GM23248 (cell line): ENCODE data around the gene FSTL4. TPM values are rescaled to one million over a fixed set of nuclear protein-coding genes. Genes with fewer than 3 reads are reported as not detected.

Source experiments
- DNase-seq: peaks from one replicate; pipeline ENCODE4 v3.0.0-alpha.2; 2015
- H2AFZ ChIP-seq: fragments of 200-600 bp; sonication (generic); 2 replicates; pipeline ENCODE4 v1.6.1; 2016; ENCODE audit warnings: antibody characterized with exemption
- H3F3A ChIP-seq: fragments of 200-600 bp; sonication (generic); 2 replicates; pipeline ENCODE4 v1.6.1; 2016; ENCODE audit warnings: mild to moderate bottlenecking, antibody characterized with exemption, mixed run types; ENCODE audit not compliant: insufficient read depth
- H3K27ac ChIP-seq: fragments of 200-600 bp; sonication (generic); 2 replicates; pipeline ENCODE4 v1.5.1; 2016; ENCODE audit warnings: mild to moderate bottlenecking
- H3K27me3 ChIP-seq: fragments of 200-600 bp; sonication (generic); replicated peaks from 2 replicates; pipeline ENCODE4 v1.6.1; 2016; ENCODE audit warnings: mild to moderate bottlenecking; ENCODE audit not compliant: insufficient read depth
- H3K36me3 ChIP-seq: fragments of 200-600 bp; sonication (generic); 2 replicates; pipeline ENCODE4 v1.6.1; 2016; ENCODE audit warnings: low read depth, mild to moderate bottlenecking
- H3K4me1 ChIP-seq: fragments of 200-600 bp; sonication (generic); 2 replicates; pipeline ENCODE4 v1.6.1; 2016; ENCODE audit warnings: mild to moderate bottlenecking; ENCODE audit not compliant: insufficient read depth
- H3K4me2 ChIP-seq: fragments of 200-600 bp; sonication (generic); one replicate; pipeline ENCODE4 v1.6.1; 2016; ENCODE audit warnings: mild to moderate bottlenecking; ENCODE audit not compliant: unreplicated experiment
- H3K4me3 ChIP-seq: fragments of 200-600 bp; sonication (generic); 2 replicates; pipeline ENCODE4 v1.5.1; 2016; ENCODE audit warnings: mild to moderate bottlenecking
- H3K79me2 ChIP-seq: fragments of 200-600 bp; sonication (generic); 2 replicates; pipeline ENCODE4 v1.6.1; 2016; ENCODE audit warnings: mild to moderate bottlenecking; ENCODE audit not compliant: insufficient read depth
- H3K9ac ChIP-seq: fragments of 200-600 bp; sonication (generic); 2 replicates; pipeline ENCODE4 v1.6.1; 2016; ENCODE audit warnings: mild to moderate bottlenecking
- H3K9me2 ChIP-seq: fragments of 200-600 bp; sonication (generic); 2 replicates; pipeline ENCODE4 v1.6.1; 2016; ENCODE audit warnings: mixed run types, mild to moderate bottlenecking, moderate library complexity; ENCODE audit not compliant: insufficient read depth
- H3K9me3 ChIP-seq: fragments of 200-600 bp; sonication (generic); one replicate; pipeline ENCODE4 v1.6.1; 2017; ENCODE audit warnings: low read depth
- H4K20me1 ChIP-seq: fragments of 200-600 bp; sonication (generic); 2 replicates; pipeline ENCODE4 v1.6.0; 2016; ENCODE audit not compliant: insufficient read depth
- EZH2 ChIP-seq: fragments of 200-600 bp; sonication (generic); IDR thresholded peaks from 2 replicates; pipeline ENCODE4 v1.6.1; 2018; ENCODE audit warnings: antibody characterized with exemption, mild to moderate bottlenecking; ENCODE audit not compliant: insufficient read depth, poor library complexity, severe bottlenecking
- EZH2phosphoT487 ChIP-seq: fragments of 200-600 bp; sonication (generic); IDR thresholded peaks from 2 replicates; pipeline ENCODE4 v1.6.1; 2018; ENCODE audit warnings: antibody characterized with exemption, moderate library complexity, mild to moderate bottlenecking, low read depth; ENCODE audit not compliant: insufficient read depth
- WGBS, 2 experiments: methylation state at CpG; one replicate each; pipeline ENCODE4 v1.1.6; 2015 to 2017; ENCODE audit warnings: low lambda C conversion rate in 2 of 2, low coverage in 1 of 2; ENCODE audit errors: missing lambda C conversion rate in 2 of 2; 5-methylcytosine and 5-hydroxymethylcytosine counted together
- in situ Hi-C: fragments of 300-500 bp; cut with MboI; formaldehyde crosslinking; loops from 2 replicates; pipeline ENCODE4 v1.15.0; 2020
- polyA plus RNA-seq: library from polyadenylated mRNA; unstranded; fragments of >200 nt; fragmentation: Nextera tagmentation; extraction: Ambion mirVana; gene quantifications from 2 replicates; pipeline ENCODE4 v1.2.1, GENCODE V29; 2016
- total RNA-seq: library from RNA; depleted of rRNA; stranded (reverse); fragments of >200 nt; shearing (Covaris generic); gene quantifications from 2 replicates; pipeline ENCODE4 v1.2.3, GENCODE V29; 2014

FSTL4 gene
- total and polyA plus RNA-seq, 2 experiments from 2014 or later: not detected

DNA sequence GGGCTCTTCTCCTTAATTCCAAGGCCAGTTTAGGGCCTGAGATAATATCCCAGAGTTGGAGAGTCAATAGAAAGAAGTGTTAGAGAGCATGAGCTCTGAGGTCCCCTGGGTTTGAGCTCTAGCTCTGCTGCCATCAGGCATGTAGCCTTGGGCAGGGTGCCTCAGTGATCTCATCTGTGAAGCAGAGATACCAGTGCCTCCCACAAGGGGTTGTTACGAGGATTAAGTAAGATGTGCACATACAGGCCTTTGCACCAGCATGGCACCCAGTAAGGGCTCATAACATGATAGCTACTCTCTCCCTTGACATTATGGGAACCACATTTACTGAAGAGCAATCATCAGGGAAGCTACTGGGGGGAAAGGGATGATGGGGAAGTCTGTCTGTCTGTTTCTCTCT, 294.8 kb downstream of the FSTL4 start:
- Histone ChIP-seq H3K79me2 (no peaks in the 10 kb centered on the region), H3K4me2 (no peak overlapping the region), H3K4me1 (no peaks in the 10 kb centered on the region), H3K27me3 (0 out of 2 replicates have a peak, but pooled peaks cover 6% of the 10 kb centered on the region), H3K9me2 (no peaks in the 10 kb centered on the region), H4K20me1 (no peaks in the 10 kb centered on the region), H3F3A (no peaks in the 10 kb centered on the region), H3K9me3 (no peaks in the 10 kb centered on the region), H3K36me3 (no peaks in the 10 kb centered on the region), H2AFZ (no peak overlapping the region), H3K27ac (no peak overlapping the region), H3K9ac (no peak overlapping the region), H3K4me3 (no peak overlapping the region)
- DNase-seq: peak; percentile 17
- in situ Hi-C loops: no loop called here
- 0% methylated on average over 1 of the region's 1 CpG for WGBS, 2 experiments
- TF ChIP-seq EZH2: no peak
- TF ChIP-seq EZH2phosphoT487: no peak

DNA sequence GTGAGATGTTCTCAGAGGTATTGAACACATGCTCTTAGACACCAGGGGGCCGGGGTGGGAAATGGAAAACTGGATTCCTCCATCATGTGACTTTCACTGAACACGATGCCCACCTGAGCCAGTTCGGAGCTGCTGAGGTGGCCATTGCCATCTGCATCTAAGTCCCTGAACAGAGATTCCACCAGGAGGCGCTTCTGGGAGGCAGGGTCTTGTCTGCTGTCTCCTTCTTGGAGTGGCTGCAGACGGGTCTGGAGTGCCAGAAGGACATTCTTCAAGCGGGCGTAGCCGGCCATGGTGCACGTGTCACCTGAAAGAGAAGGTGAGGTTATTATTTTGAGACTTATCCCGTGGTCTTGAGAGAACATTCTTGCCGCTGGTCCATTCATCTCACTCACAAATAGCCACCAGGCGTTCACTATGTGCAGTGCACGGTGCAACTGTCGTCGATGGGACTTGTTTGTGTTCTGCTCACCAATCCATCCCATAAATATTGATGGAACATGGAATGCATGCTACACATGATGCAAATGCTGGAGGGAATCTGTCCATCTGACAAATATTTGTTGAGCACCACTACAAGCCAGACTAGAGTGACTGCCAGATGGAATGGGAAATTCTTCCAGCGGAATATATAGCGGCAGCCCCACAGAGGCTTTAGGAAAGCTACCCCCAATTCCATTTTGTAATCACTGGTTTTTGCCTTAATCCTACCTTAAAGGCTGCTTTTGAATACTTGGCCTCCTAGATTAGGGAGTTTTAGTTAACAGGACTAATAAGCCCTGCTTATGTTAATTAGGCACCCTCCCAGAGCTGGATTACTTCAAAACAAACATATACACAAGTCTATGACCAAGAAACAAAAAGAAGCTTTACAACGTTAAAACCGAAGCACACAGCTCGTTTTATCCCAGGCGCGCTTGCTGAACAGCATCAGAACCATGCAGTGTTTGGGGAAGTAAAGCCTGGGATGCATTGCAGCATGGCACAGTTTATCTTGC, 295.7 kb downstream of the FSTL4 start:
- Histone ChIP-seq H3K9me3 (no peaks in the 10 kb centered on the region), H3K9me2 (no peaks in the 10 kb centered on the region), H3F3A (no peaks in the 10 kb centered on the region), H3K9ac (no peak overlapping the region), H3K4me2 (no peak overlapping the region), H3K4me1 (no peaks in the 10 kb centered on the region), H3K4me3 (no peak overlapping the region), H3K79me2 (no peaks in the 10 kb centered on the region), H3K27me3 (0 out of 2 replicates have a peak, but pooled peaks cover 6% of the 10 kb centered on the region), H3K27ac (no peak overlapping the region), H2AFZ (no peak overlapping the region), H3K36me3 (no peaks in the 10 kb centered on the region), H4K20me1 (no peaks in the 10 kb centered on the region)
- in situ Hi-C loops: no loop called here
- TF ChIP-seq EZH2phosphoT487 (no peak), EZH2 (no peak)
- WGBS, 2 experiments: 70 to 73% methylated on average over 22 of the region's 22 CpGs
- DNase-seq: no peak

DNA sequence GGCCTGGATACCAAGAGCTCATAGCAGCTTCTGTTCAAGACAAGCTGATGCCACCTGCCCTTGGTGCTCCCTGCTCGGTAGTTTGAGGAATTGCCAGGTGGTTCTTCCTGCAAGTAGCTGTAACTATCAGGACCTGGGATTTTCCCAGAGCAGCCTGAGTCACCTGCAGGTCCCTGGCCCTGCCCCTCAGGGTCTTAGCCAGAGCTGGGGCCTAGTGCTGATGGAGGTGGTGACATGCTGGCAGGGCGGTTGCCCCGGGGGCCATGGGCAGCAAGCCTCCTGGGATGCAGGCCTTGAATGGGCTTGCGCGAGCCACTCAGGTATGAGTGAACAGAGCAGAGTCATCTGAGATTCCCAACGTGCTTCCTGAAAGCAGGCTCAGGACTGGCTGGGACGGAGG, 298.3 kb downstream of the FSTL4 start:
- no peaks in the 10 kb centered on the region for H3K4me1 ChIP-seq
- H4K20me1 ChIP-seq: no peaks in the 10 kb centered on the region
- H3K4me3 ChIP-seq: no peak overlapping the region
- WGBS, 2 experiments: 40% methylated on average over 7 of the region's 7 CpGs
- H3K4me2 ChIP-seq: no peak overlapping the region
- no peak for DNase-seq
- H3K27ac ChIP-seq: no peak overlapping the region
- no peaks in the 10 kb centered on the region for H3K36me3 ChIP-seq
- H3K9ac ChIP-seq: no peak overlapping the region
- in situ Hi-C loops: no loop called here
- no peaks in the 10 kb centered on the region for H3K9me3 ChIP-seq
- no peaks in the 10 kb centered on the region for H3K9me2 ChIP-seq
- peaks cover 6% of the 10 kb centered on the region; the same call in 1 of the 2 replicates for H3K27me3 ChIP-seq
- no peaks in the 10 kb centered on the region for H3F3A ChIP-seq
- H3K79me2 ChIP-seq: no peaks in the 10 kb centered on the region
- TF ChIP-seq EZH2phosphoT487 (no peak), EZH2 (no peak)
- H2AFZ ChIP-seq: no peak overlapping the region

DNA sequence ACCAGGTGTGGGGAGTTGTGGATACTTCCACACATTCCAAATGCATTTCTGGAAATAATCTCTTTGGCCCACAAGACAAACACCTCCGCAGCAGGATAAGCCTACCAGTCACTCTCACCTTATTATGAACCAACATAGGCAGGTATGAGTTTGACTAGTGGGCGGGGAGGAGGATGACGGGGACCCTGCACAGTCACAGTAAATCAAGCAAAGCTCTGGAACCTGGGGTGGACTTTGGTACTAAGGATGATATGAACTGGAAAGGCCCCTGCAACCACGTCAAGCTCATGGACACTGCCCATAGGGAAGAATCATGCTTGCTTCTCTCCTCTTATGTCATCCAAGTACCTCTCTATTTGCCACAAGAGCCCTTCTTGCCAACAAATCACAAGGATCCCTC, 301.2 kb downstream of the FSTL4 start:
- H3K79me2 ChIP-seq: no peaks in the 10 kb centered on the region
- H3F3A ChIP-seq: no peaks in the 10 kb centered on the region
- H3K27ac ChIP-seq: no peak overlapping the region
- no peak for TF ChIP-seq EZH2
- TF ChIP-seq EZH2phosphoT487: no peak
- no peak for DNase-seq
- 46 to 57% methylated on average over 4 of the region's 4 CpGs for WGBS, 2 experiments
- H2AFZ ChIP-seq: no peak overlapping the region
- no peaks in the 10 kb centered on the region for H4K20me1 ChIP-seq
- in situ Hi-C loops: no loop called here
- H3K4me1 ChIP-seq: no peaks in the 10 kb centered on the region
- no peak overlapping the region for H3K4me2 ChIP-seq
- no peaks in the 10 kb centered on the region for H3K9me3 ChIP-seq
- H3K27me3 ChIP-seq: peaks cover 4% of the 10 kb centered on the region
- no peaks in the 10 kb centered on the region for H3K36me3 ChIP-seq
- no peak overlapping the region for H3K9ac ChIP-seq
- no peak overlapping the region for H3K4me3 ChIP-seq
- H3K9me2 ChIP-seq: no peaks in the 10 kb centered on the region
